GM21390 (cell line): Measurements from ENCODE around the gene CBX1.

ENCODE experiments used
- ATAC-seq: cut with Tn5 transposase; IDR thresholded peaks from one replicate; pipeline ENCODE4 v1.9.1; 2021; ENCODE audit not compliant: unreplicated experiment

The CBX1 gene

GRCh38 chr17:48101012-48101720, at the start of gene CBX1:
Gene CBX1, minus strand, starts transcription at chr17:48101478. Its CDS starts 24,474 bp downstream, at chr17:48077004.
- ATAC-seq: peak; percentile 85

DNA sequence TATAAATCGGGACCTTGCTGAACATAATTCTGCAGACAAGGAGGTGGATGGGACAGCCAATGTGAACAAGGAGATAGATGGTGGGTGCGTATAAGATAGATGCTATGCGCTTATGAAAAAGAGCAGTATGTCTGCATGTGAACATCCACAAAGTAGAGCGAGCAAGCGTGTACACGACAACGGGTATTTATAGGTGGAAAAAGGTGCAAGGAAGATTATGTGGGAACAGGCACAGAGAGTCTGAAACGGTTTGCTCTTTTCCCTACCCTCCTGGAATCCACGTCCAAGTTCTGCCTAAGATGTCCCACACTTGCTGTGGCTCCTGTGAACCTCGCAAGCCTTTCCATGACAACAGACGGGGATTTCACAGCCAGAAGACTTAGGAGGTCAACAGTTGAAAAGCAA, 49.3 kb upstream of the CBX1 start:
- no peak for ATAC-seq

DNA sequence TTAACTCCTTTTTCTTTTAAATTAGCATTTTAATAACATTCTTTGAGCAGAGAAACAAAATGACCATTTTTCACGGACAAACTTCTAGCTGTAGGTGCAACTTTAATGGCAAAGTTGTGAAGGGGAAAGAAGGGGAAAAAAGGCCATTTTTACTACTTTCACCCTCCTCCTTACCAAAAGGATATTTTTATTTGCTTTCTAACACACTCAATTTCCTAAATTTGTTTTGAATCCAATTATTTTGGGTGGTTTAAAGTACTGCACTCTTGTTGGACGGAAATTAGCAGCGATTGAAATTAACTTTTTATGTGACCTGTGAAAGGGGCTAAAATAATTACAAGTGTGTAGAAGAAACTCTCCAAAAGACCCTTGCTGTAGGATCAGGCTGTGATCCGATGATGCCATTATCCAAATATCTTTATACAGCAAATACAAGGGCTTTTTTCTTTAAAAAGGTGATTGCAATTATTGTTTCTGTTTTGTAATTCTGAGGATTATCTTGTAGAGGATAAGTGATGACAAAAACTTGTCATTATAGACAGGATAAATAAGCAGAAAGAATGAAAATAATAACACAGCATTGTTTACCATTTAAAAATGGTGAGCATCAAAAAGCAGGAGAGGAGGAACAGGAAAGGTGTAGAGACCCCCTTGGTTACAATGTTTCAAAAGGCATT, 48.6 kb upstream of the CBX1 start:
- ATAC-seq: no peak

DNA sequence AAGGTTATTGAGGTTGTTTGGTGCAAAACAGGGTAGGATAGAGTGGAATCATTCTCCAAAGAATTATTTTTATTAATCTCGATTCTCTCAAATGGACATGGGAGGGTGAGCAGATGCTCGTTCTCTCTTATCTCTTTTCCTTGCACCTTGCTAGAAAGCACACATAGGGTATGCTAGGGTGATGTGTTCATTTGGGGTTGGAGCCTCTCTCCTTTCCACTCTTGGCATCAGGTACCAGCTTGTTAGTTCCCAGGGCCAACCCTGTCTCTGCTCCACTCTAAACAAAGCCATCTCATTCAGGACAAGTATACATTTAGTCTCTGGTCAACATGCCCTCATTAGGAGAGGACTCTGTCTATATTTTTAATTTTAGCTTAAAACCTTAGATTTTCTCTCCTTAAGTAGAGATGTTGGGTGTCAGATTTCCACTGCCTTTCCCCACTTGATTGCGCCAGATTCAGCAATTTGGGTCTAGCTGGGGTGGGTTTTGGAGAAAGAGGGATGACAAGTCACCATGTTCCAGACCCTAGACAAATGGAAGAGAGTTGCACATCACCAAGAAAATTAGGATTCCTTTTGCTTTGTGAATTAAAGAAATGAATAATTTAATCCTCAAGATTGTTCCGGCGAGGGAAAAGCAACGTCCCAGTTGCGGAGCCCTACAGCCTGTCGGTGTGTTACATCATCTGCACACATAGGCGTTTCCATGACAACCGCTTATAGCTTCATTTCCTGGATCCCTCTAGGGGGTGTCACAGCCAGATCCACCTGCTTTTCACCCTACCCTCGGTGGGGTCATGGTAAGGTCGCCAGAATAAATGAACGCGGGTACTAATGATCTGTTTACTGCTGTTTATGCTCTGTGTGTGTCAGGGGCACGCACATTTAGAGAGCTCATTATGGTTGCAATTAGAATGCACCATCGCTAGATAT, 47.8 kb upstream of the CBX1 start:
- ATAC-seq: no peak

- ATAC-seq: no peak
Observed at GRCh38 chr17:48148029-48148770, 46.9 kb upstream of the CBX1 start.

DNA sequence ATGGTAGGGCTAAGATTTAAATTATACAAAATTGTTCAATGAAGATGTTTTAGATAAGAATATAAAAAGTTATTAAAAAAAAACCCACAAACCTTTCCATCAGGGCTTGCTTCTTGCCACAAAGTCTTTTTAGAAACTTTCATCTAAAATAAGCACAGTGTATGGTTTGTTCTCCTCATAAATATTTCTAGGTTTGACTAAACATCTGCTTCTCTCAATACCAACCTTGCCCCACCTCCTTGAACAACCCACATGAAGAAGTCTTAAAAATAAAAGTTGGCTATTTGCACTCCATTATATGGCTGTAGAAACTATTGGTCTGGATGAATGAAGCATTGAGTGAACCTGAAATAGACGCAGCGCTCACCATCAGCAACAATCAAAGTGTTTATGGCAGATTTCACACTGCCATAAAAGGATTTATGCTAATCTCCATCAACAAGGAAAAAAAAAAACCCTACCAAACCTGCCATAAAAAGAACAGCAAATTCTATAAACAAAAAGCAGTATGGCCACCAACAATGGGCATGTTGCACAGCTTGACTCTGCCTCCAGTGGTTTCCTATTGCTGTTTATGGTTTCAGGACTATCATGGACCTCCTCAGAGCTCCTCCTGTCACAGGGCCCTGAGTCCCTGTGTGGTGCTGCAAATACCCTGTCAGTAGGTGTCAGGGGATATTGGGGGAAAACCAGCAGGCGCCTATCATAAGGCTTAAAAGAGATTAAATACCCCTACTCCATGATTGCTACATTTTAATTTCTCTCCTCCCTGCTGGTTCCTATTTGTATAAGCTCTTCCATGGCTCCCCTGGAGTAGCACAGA, 43.9 kb upstream of the CBX1 start:
- no peak for ATAC-seq

- ATAC-seq: no peak
Observed at GRCh38 chr17:48144231-48144630, 43.0 kb upstream of the CBX1 start.

DNA sequence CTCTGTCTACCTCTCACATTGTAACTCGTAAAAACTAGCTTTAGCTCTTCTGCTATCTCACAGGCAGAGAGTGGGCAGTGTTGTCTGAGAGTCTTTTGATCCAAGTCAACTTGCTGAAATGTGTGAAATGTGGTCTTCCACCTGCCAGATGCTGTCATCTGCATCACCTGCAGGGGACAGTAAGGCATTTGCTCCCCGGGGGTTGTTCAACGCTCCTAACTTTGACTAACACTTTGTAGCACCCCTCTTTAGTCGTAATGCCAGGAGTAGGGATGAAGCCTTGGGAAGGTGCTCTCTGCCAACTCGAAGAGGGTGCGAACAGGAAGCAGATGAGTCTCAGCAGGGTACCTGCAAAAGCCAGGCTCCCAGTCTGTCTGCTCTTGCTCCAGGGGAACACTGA, 42.4 kb upstream of the CBX1 start:
- ATAC-seq: no peak

DNA sequence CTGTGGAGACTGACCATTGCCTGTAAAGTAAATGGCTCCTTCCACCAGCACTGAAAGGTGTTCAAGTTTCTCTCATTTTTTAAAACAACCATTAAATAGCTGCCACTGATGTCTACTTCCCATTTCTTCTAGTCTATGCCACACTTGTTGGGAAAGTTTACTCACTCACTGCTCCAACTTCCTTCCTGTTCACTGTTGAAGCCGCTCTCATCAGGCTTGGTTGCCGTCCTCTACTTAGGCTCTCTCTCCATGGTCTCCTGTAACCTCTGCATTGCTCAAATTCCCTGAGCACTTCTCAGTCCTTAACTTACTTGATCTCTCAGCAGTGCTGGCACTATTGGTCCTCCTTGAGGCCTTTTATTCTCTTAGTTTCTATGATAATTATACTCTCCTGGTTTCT, 38.7 kb upstream of the CBX1 start:
- no peak for ATAC-seq

- ATAC-seq: no peak
Observed at GRCh38 chr17:48137656-48138055, 36.4 kb upstream of the CBX1 start.

DNA sequence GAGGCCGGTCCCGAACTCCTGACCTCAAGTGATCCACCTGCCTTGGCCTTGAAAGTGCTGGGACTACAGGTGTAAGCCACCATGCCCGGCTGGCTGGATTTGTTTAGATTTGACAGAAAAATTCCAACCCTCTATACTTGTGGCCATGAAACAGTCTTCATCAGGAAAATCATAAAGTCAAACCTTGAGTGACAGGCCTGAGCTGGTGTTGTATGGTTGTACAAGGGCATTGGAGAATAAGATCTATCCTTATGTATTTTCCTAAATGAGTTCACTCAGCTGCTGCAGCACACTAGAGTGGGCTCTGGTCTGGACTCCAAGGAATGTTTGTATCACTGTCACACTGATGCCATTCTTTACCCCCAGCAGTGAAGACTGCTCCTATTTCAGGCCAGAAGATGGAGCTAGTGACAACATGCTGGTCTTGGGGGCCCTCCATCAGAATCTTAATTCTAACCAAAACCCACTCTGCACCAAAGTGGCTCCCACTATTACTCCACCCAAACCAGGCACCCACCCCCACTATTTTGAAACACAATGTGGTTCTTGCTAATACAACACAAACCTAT, 33.7 kb upstream of the CBX1 start:
- ATAC-seq: no peak

- ATAC-seq: no peak
Observed at GRCh38 chr17:48132385-48132784, 31.1 kb upstream of the CBX1 start.

DNA sequence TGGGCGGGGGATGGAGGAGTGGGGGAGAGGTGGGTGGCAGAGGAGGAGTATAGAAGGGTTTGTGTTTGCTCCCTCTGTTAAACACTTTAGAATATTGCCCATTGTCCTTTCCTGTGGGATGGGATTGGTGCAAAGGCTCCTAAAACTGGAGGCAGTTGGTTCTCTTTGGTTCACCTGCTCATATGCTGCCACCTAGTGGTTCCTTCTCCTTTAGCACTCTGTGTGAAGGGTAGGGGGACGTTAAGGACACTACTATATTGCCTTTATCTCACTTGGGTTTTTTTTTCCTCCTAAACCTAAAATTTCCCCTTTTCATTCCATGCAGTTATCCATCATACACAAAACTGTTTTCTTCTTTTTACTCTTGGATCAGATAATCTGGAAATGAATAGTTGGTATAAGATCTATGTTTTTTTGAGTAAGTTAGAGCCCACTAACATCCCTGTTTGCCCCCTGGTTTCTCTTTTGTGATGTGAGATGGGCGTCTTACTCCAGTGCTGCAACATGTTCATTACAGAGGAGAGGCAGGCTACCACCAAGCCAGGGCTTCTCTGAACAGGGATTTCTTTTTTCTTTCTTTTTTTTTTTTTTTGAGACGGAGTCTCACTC, 30.0 kb upstream of the CBX1 start:
- no peak for ATAC-seq

DNA sequence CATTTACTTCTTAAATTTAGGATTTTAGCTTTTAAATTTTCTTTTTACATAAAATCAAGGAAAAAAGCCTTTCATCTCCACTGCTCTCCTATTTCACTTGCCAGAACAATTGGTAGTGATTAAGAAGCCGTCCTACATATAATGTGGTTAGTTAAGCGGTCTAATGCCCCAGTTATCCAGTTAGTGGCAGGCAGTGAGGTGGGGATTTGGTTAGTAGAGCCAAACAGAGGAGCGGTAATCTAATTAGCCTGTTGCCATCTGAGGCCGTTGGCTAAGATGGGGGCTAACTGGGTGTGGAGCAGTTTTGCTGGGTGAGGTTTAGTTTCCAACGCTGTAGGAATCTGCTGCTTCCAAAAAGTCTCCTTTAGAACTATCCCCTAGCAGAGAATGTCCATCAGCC, 28.7 kb upstream of the CBX1 start:
- ATAC-seq: no peak

DNA sequence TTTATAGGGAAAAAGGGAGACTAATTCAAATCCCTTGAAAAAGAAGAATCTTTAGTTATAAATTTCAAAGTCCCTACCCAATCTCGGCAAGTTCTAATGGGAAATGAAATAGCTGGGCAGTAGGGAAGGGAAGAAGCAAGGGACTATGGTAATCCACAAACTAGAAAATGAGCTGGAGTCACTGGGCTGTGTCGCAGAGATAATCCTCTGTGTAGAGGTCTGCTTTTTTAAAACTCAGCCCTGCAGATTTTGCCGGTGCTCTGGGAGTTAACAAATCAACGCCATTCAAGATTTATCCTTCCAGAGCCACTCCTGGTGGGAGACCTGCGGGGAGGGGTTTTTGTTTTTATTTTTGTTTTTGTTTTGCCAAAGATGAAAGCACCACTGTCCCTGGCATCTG, 27.1 kb upstream of the CBX1 start:
- no peak for ATAC-seq

DNA sequence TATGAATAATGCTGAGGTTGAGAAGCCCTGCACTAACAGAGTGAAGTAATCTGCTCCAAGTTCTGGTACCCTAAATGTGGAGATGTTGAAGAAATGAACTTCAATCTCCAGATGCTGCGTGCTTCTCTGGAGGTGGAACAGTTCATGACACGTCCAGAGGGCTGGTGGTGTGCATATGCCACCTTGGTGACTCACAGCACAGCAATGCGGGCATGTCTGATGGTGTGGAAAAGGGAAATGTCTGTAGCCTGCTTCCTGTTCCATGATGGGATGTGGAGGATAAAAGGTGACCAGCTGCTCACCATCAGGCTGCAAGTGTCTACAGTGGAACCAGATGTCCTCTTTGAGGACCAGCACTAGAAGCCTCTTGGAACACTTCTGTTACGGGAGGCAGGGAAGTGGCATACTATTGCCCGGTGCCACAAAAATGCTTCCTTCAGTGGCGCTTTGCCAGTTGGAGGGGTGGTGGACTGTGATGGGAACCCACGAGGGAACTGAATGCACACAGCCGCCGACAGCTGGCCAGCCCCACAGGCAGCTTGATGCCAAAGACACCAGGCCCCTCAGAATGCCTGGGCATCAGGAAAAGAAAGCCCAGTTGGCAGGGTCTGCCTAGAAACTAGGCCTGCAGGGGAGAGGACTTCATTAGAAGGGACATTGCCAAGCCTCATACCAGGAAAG, 26.2 kb upstream of the CBX1 start:
- no peak for ATAC-seq

- ATAC-seq: no peak
Observed at GRCh38 chr17:48126532-48126850, 25.2 kb upstream of the CBX1 start.

DNA sequence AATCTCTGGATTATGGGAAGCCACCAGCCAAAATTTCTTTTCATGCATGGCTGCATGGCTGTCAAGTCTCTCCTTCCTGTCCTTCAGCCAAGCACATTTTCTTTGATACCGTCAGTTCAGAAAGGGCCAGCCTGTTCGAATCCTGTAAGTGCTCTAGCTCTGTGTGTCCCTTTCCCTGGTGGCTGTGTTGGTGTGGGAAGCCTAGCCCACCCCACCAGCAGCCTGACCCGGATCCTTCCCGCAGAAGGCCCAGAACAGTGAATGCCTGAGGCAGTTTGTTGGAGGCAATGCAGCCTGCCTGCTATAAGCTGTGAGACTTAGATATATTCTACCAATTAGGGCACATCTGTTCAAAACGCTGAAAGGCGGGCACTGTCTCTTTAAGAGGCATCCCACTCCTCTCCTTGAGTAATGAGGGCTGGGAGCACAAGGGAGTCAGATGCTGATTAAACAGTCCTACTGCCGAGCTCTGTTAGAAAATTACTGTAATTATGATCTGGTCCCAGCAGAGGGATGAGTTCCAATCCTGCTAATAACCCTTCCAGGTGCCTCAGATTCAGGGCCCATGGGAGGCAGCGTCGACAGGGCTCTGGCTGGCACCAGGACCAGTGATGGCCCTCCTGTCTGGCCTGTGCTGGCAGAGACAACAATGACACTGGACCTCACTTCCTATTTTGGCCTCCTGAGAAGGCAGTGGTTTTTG, 24.7 kb upstream of the CBX1 start:
- no peak for ATAC-seq
